RWPE1 (cell line): ENCODE measurements around the gene PTPRB.

Source experiments
- CTCF ChIA-PET: fragments of 350-600 bp; sonication (Branson Sonifier 250); formaldehyde crosslinking; extraction: SDS; loops from one replicate; lab custom pipeline; 2021; lab: Yijun Ruan, JAX
- POLR2A ChIA-PET: fragments of 400-600 bp; formaldehyde crosslinking; extraction: SDS; loops from one replicate; lab custom pipeline; 2020; ENCODE audit warnings: antibody characterized with exemption; ENCODE audit not compliant: low non-redundant PET; lab: Yijun Ruan, JAX
- DNase-seq: peaks from one replicate; pipeline ENCODE4 v3.0.0; 2012; ENCODE audit warnings: low spot score
- H3K27ac ChIP-seq: fragments of 450-650 bp; 2 replicates; pipeline ENCODE4 v1.5.1; 2017
- TF ChIP-seq, protein P1 (sequence below): fragments of 450-650 bp; conservative IDR thresholded peaks from 2 replicates; pipeline ENCODE4 v1.5.1; 2017; ENCODE audit warnings: low read depth, mild to moderate bottlenecking

The PTPRB gene

DNA sequence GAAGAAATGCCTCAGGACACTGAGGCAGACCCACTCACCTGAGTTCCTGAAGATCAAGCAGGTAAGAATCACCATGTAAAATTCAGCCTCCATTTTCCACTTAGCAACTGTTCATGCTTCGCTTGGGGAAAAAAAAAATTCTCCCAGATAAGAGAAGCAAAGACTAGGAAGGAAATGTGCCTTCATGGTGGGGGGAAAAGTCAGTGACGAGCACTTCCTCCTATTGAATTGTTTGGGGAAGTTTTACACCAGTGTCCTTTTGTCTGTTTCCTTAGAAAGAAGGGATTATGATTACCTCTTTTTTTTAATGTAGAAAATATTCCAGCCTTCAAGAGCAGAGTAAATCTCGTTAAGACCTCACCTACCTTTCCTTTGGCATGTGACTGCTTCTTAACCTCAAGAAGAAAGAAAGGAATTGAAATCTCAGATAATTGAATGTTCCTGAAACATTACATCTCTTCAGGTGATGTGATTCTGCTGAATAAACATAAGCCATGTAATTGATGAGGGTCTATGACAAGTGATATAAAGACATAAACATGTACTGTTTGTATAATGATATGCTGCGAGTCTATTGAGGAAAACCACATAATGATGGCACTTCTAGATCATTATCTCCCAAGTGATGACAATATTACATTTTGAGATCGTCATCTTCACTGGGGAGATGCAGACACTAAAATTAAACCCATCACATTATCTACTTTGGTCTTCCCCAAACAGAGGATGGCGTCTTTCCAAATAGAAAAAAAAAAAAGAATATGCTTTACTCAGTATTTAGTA lies at the start of gene PTPRB:
TSS of gene PTPRB (minus strand) at position 127 of the 783 bp plus-strand sequence. CDS start at position 93, 34 bp downstream.
- TF ChIP-seq, protein P1, sequence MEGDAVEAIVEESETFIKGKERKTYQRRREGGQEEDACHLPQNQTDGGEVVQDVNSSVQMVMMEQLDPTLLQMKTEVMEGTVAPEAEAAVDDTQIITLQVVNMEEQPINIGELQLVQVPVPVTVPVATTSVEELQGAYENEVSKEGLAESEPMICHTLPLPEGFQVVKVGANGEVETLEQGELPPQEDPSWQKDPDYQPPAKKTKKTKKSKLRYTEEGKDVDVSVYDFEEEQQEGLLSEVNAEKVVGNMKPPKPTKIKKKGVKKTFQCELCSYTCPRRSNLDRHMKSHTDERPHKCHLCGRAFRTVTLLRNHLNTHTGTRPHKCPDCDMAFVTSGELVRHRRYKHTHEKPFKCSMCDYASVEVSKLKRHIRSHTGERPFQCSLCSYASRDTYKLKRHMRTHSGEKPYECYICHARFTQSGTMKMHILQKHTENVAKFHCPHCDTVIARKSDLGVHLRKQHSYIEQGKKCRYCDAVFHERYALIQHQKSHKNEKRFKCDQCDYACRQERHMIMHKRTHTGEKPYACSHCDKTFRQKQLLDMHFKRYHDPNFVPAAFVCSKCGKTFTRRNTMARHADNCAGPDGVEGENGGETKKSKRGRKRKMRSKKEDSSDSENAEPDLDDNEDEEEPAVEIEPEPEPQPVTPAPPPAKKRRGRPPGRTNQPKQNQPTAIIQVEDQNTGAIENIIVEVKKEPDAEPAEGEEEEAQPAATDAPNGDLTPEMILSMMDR: no peak
- H3K27ac ChIP-seq: no peak within 1 kb of the TSS
- no peak for DNase-seq
- ChIA-PET POLR2A (no interaction called here), CTCF (no interaction called here)

DNA sequence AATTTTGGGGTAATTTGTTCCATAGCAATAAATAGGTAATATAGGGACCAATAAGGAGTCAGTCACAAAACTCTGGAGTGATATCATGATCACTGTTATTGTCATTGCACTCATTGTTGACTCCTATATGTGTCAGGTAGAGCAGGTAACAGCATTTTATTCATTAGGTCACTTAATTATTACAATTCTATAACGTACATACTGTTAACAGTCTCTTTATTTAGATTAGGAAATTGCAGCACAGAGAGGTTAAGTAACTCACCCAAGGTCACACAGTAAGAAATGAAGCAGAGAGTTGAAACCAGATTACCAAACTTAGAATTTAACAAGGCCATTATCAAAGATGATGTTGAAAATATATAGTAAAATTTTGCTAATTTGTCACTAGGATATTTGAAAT lies 49.7 kb upstream of the PTPRB start:
- CTCF ChIA-PET: no interaction called here
- POLR2A ChIA-PET: no interaction called here

DNA sequence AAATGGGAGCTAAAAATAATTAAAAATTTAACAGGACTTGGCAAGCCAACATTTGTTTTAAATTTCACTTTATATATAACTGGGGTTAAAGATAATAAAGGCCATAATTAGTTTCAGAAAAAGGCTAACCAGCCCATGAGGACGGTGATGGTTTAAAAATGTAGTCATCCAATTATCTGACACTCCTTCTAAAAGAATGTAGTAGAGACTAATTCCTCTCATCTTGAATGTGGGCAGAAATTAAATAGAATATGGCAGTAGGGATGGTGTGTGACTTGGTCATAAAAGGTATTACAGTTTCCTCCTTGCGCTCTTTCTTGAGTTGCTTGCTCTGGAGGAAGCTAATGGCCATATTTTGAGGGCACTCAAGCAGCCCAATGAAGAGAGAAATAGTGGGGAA lies 49.1 kb upstream of the PTPRB start:
- CTCF ChIA-PET: interaction anchor here (0.6 kb wide), 1 partner anchor 46 kb away, joined by 3 read pairs; no protein-coding TSS in a partner anchor
- no peak for DNase-seq
- no peak overlapping the region for H3K27ac ChIP-seq
- POLR2A ChIA-PET: no interaction called here
- TF ChIP-seq, protein P1: no peak

More for the DNA sequence above, 49.7 kb upstream of the PTPRB start:
- no peak overlapping the region for H3K27ac ChIP-seq
- DNase-seq: no peak
- TF ChIP-seq, protein P1: no peak

DNA sequence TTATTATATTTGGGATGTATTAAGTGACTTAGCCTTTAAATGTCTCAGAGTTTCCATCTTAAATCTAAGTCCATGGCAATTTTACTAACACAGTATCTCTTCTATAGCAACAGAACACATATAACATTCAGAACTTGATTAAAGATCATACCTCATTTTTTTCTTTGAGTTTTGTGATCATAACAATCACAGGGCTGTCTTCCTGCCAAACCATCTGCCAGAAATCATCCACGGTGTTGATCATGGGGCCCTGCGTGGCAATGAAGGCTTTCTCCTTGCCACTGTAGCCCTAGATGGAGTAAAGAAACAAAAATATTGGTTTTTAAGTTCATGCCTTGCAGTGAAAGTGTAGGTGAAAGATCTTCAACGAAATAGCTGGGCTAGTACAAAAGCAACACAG lies 46.7 kb upstream of the PTPRB start:
- DNase-seq: no peak
- H3K27ac ChIP-seq: no peak overlapping the region
- ChIA-PET CTCF (no interaction called here), POLR2A (no interaction called here)
- TF ChIP-seq, protein P1: no peak

DNA sequence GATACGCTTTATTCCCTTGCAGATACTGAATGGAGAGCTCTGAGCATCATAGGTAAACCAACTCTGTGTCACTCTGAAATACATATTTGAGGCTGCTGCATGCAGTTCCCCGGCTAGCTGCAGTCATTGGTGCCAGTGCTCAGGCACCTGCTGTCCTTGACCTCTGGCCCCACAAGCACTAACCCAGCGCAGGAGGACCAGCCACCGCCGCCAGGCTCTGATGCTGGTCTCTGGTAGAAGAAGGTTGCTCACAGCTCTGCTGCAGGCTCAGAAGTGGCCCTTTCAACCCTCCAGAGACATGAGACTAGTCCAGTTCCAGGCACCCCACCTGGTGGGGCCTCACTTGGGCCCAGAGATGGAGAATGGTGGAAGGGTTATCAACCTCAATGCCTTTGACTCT lies 34.5 kb upstream of the PTPRB start:
- ChIA-PET CTCF (no interaction called here), POLR2A (no interaction called here)
- no peak overlapping the region for H3K27ac ChIP-seq
- no peak for DNase-seq
- TF ChIP-seq, protein P1: no peak

DNA sequence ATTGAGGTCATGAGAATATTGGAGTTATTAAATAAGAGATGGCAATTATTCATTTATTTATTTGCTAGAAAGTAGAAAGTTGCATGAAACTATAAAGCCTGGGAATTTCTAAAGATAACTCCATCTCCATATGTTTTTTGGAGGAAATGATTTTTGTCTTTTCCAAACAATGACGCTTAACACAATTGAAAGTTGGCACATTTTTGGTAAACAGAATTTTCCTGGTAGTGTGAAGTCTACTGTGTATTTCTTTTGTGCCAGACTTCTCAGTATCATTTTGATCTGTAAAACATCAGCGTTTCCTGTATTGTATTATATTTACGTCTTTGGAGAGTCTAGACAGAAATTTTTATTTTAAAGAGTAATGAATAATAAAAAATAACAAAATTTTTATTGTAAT lies 33.7 kb upstream of the PTPRB start:
- POLR2A ChIA-PET: no interaction called here
- TF ChIP-seq, protein P1: no peak
- CTCF ChIA-PET: no interaction called here
- no peak overlapping the region for H3K27ac ChIP-seq
- DNase-seq: no peak
